CD4-positive, alpha-beta T cell (primary cell): ENCODE measurements around the gene HOXA7. TPM values are rescaled to one million over a fixed set of nuclear protein-coding genes. Genes with fewer than 3 reads are reported as not detected.

Experiments
- ATAC-seq: fragments of 200-7000 bp; cut with Tn5 transposase; one replicate; pipeline ENCODE4 v1.10.0; 2022; ENCODE audit warnings: mild to moderate bottlenecking; ENCODE audit not compliant: poor library complexity
- CTCF ChIA-PET: fragments of 350-600 bp; sonication (Branson Sonifier 250); formaldehyde crosslinking; loops from one replicate; lab custom pipeline; 2021; ENCODE audit warnings: antibody characterized with exemption, inconsistent platforms; lab: Charles Lee
- POLR2A ChIA-PET: fragments of 350-600 bp; sonication (Branson Sonifier 250); formaldehyde crosslinking; loops from one replicate; lab custom pipeline; 2021; ENCODE audit warnings: antibody characterized with exemption, inconsistent platforms; lab: Charles Lee
- DNase-seq, 14 experiments: peaks; one replicate each; pipeline ENCODE4 v3.0.0-alpha.2; 2013 to 2020; ENCODE audit warnings: mixed read lengths in 2 of 14
- H3K27ac ChIP-seq, 2 donors: one replicate each; pipeline versions ENCODE4 v1.5.1 to v1.7.0; 2013; ENCODE audit warnings: low read length in 2 of 2, low read depth in 1 of 2, mild to moderate bottlenecking in 1 of 2
- H3K27me3 ChIP-seq, 2 experiments: 1 replicate in 1 of 2; 2 replicates in 1 of 2; pipeline versions ENCODE4 v1.6.1 to v1.7.0; 2013; ENCODE audit warnings: low read length in 2 of 2, control low read depth in 1 of 2, mild to moderate bottlenecking in 1 of 2, moderate library complexity in 1 of 2; ENCODE audit not compliant: insufficient read depth in 2 of 2, control insufficient read depth in 1 of 2
- H3K36me3 ChIP-seq: one replicate; pipeline ENCODE4 v1.6.1; 2013; ENCODE audit warnings: low read length, control low read depth; ENCODE audit not compliant: insufficient read depth
- H3K4me1 ChIP-seq: one replicate; pipeline ENCODE4 v1.6.1; 2013; ENCODE audit warnings: low read length, control low read depth; ENCODE audit not compliant: insufficient read depth
- H3K4me3 ChIP-seq: one replicate; pipeline ENCODE4 v1.5.1; 2013; ENCODE audit warnings: mild to moderate bottlenecking, low read length, moderate library complexity
- H3K9me3 ChIP-seq, 2 experiments: 1 replicate in 1 of 2; 2 replicates in 1 of 2; pipeline versions ENCODE4 v1.6.1 to v1.7.0; 2013; ENCODE audit warnings: low read length in 2 of 2, mild to moderate bottlenecking in 2 of 2, control low read depth in 1 of 2, moderate library complexity in 1 of 2; ENCODE audit not compliant: control insufficient read depth in 1 of 2, insufficient read depth in 1 of 2
- H3K27ac Mint-ChIP-seq: one replicate; pipeline ENCODE4 v1.8.0; 2020; ENCODE audit warnings: mixed read lengths
- H3K27me3 Mint-ChIP-seq: one replicate; pipeline ENCODE4 v1.8.0; 2021; ENCODE audit warnings: mixed read lengths
- H3K36me3 Mint-ChIP-seq: one replicate; pipeline ENCODE4 v1.8.0; 2021; ENCODE audit warnings: low read depth, mixed read lengths
- H3K4me1 Mint-ChIP-seq: one replicate; pipeline ENCODE4 v1.8.0; 2021; ENCODE audit warnings: low read depth, mixed read lengths
- H3K4me3 Mint-ChIP-seq: one replicate; pipeline ENCODE4 v1.8.0; 2020; ENCODE audit warnings: mild to moderate bottlenecking, mixed read lengths
- H3K9me3 Mint-ChIP-seq: one replicate; pipeline ENCODE4 v1.8.0; 2020; ENCODE audit warnings: mixed read lengths
- intact Hi-C, 2 experiments: fragments of 100-400 bp; cut with DNase I in 1 of 2; cut with micrococcal nuclease in 1 of 2; formaldehyde crosslinking; loops; one replicate each; pipeline versions ENCODE4 v1.15.1 to v1.9.0; 2023 to 2025; cut with DNase I, micrococcal nuclease
- total RNA-seq, 174 experiments: library from RNA in 2 of 174; stranded (reverse) in 2 of 174; gene quantifications; one replicate each; pipeline ENCODE4 v1.2.3 and lab custom pipeline; 2021 to 2026
- TF ChIP-seq, protein P1 (sequence below): fragments of 200-600 bp; IDR thresholded peaks from one replicate; pipeline ENCODE4 v1.8.0; 2022; ENCODE audit warnings: antibody characterized with exemption, mild to moderate bottlenecking

Gene HOXA7
- total RNA-seq, 2 experiments from 2014 or later: not detected

- TF ChIP-seq, protein P1, sequence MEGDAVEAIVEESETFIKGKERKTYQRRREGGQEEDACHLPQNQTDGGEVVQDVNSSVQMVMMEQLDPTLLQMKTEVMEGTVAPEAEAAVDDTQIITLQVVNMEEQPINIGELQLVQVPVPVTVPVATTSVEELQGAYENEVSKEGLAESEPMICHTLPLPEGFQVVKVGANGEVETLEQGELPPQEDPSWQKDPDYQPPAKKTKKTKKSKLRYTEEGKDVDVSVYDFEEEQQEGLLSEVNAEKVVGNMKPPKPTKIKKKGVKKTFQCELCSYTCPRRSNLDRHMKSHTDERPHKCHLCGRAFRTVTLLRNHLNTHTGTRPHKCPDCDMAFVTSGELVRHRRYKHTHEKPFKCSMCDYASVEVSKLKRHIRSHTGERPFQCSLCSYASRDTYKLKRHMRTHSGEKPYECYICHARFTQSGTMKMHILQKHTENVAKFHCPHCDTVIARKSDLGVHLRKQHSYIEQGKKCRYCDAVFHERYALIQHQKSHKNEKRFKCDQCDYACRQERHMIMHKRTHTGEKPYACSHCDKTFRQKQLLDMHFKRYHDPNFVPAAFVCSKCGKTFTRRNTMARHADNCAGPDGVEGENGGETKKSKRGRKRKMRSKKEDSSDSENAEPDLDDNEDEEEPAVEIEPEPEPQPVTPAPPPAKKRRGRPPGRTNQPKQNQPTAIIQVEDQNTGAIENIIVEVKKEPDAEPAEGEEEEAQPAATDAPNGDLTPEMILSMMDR: no peak
- CTCF ChIA-PET: no interaction called here
- Histone ChIP-seq H3K4me1 (peaks cover 10% of the 10 kb centered on the region), H3K36me3 (no peaks in the 10 kb centered on the region), H3K27me3 (peaks cover 14 to 32% of the 10 kb centered on the region in 2 experiments), H3K27ac (peak within 1 kb of the TSS in 1 of 2 donors; percentile 47), H3K9me3 (peaks cover 0 to 8% of the 10 kb centered on the region in 2 experiments), H3K4me3 (peak within 1 kb of the TSS; percentile 62)
- intact Hi-C loops: no loop called here
- DNase-seq (peak; percentile 61 to 88 (median 74)), ATAC-seq (peak; percentile 96)
- Mint-ChIP-seq H3K9me3 (no peaks in the 10 kb centered on the region), H3K4me1 (no peaks in the 10 kb centered on the region), H3K27ac (no peak within 1 kb of the TSS), H3K36me3 (no peaks in the 10 kb centered on the region), H3K27me3 (peaks cover 72% of the 10 kb centered on the region), H3K4me3 (peak within 1 kb of the TSS; percentile 65)
- POLR2A ChIA-PET: interaction anchor here (1.0 kb wide), 1 partner anchor 267 kb away, joined by 3 read pairs; no protein-coding TSS in a partner anchor
Observed at GRCh38 chr7:27130540-27131389, 25.7 kb downstream of the HOXA7 start, which contains the start of gene HOXA4. Gene HOXA4 (minus strand): TSS chr7:27130757. CDS start chr7:27130733, 24 bp downstream.

DNA sequence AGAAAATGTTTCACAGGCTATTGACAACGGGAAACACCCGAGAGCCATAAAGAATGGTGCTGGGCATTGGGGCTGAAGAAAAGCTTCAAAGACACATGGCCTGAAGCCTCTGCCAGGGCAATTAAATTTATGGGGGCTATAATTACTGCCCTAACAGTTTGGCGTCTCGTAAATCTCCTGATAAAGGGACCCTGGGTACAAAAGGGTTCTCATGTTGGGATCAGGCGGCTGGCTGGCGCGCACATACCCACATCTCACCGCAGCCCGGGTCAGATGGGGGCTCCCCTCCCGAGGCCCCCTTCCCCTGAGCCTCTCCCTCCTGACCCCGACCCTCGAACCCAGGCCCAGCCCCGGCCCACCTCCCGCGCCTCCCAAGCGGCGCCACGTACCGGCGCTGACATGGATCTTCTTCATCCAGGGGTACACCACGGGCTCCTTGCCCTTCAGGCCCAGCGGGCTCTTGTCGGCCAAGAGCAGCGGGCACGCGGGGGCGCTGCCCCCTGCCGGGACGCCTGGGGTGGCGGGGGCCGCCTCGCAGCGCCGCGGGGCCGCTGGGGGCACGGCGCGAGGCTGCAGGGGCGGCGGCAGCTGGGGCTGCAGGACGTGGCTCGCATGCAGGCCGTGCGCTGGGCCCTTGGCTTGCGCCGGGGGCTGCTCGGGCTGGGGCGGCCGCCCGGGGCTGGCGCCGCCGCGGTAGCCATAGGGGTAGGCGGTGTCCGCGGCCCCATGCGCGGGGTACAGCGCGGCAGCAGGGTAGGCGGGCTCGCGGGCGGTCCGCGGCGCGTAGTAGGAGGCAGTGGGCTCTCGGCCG lies 26.5 kb downstream of the HOXA7 start:
- H3K27ac ChIP-seq: no peak overlapping the region
- H3K9me3 ChIP-seq: peaks cover 0 to 8% of the 10 kb centered on the region in 2 experiments
- ATAC-seq (peak; percentile 18), DNase-seq (peak in 1 of 14 experiments; percentile 55)
- H3K9me3 Mint-ChIP-seq: no peaks in the 10 kb centered on the region
- H3K4me3 Mint-ChIP-seq: peak overlapping the region; percentile 35
- peaks cover 16 to 28% of the 10 kb centered on the region in 2 experiments for H3K27me3 ChIP-seq
- H3K4me3 ChIP-seq: no peak overlapping the region
- no peaks in the 10 kb centered on the region for H3K4me1 Mint-ChIP-seq
- TF ChIP-seq, protein P1: no peak
- H3K27me3 Mint-ChIP-seq: peaks cover 72% of the 10 kb centered on the region
- peaks cover 10% of the 10 kb centered on the region for H3K4me1 ChIP-seq
- intact Hi-C loops: no loop called here
- no peaks in the 10 kb centered on the region for H3K36me3 Mint-ChIP-seq
- H3K36me3 ChIP-seq: no peaks in the 10 kb centered on the region
- CTCF ChIA-PET: no interaction called here
- no peak overlapping the region for H3K27ac Mint-ChIP-seq
- POLR2A ChIA-PET: interaction anchor here (1.0 kb wide), 1 partner anchor 267 kb away, joined by 3 read pairs; no protein-coding TSS in a partner anchor
